Mesenteric fat pad (tissue), 1 donor: Measurements from ENCODE around the gene DOCK3. TPM values are rescaled to one million over a fixed set of nuclear protein-coding genes. Genes with fewer than 3 reads are reported as not detected.
"Not testable (repeated sequence)": the region's sequence is repeated elsewhere in the genome, so short reads cannot be mapped to it uniquely, and the experiment has no call there.

Source experiments
- DNase-seq: peaks from one replicate; pipeline ENCODE4 v3.0.0-alpha.2; 2020; ENCODE audit warnings: low spot score
- total RNA-seq: library from RNA; stranded (reverse); fragmentation: NEBNext Ultra II Directional; extraction: Animal tissue kit (Norgen Biotek cat#: 25700); gene quantifications from one replicate; pipeline ENCODE4 v1.2.1, GENCODE V29; 2021
- donor health status: DM: yes; HTN: yes; CAD: no.

Gene DOCK3
- total RNA-seq, 1 donor from 2014 or later = 0.51 TPM

DNA sequence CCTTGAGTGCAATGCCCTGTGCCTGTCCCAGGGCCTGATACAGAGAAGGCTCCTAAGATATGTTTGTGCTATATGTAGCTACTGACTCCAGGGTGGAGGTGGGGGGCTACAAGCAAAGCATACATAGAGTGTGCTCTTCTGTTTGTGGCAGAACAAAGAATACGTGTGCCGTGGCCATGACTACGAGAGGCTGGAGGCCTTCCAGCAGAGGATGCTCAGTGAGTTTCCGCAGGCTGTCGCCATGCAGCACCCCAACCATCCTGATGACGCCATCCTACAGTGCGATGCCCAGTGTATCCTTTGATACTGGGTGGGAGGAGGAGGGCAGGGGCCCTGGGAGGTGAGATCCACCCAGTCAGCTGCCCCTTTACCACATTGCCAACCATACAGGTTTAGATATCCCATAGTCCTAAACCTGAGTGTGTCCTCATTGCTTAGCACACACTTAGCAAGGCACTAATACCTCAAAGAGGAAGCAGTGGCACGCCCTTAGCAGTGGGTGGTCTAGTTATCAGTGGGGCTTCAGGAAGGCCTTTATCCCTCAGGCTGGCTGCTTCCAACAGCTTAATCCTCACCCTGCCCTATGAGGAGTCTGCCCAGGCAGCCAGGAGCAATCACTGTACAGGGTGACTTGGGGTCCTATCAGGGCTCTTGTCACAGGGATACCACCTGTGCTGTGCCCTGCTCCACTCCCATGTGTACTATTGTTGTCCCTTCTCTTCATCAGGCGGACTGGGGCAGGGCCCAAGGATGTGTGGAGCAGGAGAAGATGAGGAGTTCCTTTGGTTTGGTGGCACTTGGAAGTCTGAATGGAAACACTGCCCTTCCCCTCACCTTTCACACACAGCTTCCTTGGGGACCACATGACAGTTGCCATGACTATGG, 680.2 kb downstream of the DOCK3 start:
- DNase-seq = peak; percentile 77

DNA sequence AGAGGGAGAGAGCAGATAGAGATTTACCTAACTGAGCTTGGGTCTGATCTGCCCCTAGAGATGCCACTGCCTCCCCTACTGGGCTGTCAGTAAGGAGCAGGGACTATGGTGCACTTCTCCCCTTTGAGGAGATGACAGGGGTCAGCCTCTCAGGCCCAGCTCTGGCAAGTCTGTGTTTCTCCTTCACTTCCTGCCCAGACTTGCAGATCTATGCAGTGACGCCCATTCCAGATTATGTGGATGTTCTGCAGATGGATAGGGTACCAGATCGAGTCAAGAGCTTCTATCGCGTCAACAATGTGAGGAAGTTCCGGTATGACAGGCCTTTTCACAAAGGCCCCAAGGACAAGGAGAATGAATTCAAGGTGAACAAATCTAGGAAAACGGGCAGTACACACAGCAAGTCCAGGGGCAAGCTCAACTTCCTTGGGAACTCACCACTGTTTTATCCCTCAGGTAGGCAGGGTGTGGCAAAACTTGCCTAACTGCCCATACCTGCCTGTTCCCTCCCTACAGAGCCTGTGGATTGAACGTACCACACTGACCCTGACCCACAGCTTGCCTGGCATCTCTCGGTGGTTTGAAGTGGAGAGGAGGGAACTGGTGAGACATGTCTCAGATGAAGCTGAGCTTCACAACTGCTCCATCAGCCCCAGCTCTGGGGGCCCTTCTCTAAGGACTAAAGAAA, 681.3 kb downstream of the DOCK3 start:
- peak; percentile 51 for DNase-seq

- peak; percentile 47 for DNase-seq
These were observed 683.1 kb downstream of the DOCK3 start for GRCh38 chr3:51357856-51358255.

DNA sequence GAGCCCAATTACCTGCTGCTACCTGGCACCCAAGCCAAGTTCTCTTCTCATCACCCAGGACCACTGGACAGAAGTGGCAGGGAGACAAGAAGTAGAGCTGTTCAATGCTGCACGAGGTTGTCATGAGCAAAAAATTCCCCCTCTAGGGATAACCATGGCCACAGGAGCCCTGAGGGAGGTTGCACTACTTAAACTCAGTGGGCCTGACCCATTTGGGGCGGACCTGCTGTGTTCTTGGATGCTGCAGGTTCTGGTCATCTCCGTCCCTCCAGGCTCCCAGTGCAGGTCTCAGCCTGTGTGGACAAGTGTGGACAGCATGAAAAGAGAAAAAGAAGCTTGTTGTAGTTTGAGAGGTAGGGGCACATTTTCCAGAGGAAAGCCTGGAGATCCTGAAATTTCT, 684.3 kb downstream of the DOCK3 start:
- peak; percentile 72 for DNase-seq

DNA sequence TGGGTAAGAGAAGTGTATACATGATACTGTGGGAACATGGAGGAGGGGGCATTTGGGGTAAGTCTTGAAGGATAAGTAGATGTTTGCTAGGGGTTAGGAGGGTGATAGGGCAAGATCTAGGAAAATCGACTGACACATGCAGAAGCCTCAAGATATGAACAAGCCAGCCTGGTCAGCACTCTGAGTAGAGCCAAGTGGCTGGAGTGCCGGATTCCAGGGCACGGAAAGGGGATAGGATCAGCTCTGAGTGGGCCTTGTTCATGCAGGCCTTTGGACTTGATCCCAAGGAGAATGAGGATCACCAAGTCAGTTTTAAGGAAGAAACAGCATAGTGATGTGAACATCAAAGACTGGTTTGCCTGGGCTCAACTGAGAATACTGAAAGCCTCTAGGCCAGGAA, 686.1 kb downstream of the DOCK3 start:
- peak; percentile 24 for DNase-seq

DNA sequence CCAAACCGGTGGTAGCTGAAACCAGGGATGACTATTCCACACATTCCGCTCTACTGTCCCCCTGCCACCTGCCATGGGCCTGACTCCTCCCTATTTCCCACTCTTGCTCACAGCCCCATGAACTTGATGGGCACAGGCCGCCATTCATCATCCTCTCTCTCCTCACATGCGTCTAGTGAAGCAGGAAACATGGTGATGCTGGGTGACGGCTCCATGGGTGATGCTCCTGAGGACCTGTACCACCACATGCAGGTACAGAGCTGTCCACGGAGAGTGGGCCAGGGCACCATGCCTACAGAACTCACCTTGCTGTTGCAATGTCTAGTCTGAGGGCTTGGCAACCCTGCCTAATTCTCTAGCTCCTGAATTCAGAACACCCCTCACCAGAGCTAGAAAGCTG, 687.0 kb downstream of the DOCK3 start:
- DNase-seq = peak; percentile 83

DNA sequence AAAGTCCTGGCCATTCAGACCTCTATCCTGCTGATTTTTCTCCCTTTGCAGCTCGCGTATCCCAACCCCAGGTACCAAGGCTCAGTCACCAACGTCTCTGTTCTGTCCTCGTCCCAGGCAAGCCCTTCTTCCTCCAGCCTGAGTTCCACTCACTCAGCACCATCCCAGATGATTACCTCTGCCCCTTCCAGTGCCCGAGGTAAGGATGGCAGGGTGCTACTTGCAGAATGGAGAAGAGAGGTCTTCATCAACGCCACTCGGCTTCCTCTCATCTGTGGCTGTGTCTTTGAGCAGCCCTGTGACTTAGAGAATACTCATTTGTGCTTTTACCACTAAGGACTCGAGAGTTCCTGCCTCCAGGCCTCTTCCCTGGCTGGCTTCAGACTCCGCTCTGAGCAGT, 687.7 kb downstream of the DOCK3 start:
- peak; percentile 55 for DNase-seq

- not testable (repeated sequence) for DNase-seq
These were observed 693.5 kb downstream of the DOCK3 start for GRCh38 chr3:51368276-51368675.

DNA sequence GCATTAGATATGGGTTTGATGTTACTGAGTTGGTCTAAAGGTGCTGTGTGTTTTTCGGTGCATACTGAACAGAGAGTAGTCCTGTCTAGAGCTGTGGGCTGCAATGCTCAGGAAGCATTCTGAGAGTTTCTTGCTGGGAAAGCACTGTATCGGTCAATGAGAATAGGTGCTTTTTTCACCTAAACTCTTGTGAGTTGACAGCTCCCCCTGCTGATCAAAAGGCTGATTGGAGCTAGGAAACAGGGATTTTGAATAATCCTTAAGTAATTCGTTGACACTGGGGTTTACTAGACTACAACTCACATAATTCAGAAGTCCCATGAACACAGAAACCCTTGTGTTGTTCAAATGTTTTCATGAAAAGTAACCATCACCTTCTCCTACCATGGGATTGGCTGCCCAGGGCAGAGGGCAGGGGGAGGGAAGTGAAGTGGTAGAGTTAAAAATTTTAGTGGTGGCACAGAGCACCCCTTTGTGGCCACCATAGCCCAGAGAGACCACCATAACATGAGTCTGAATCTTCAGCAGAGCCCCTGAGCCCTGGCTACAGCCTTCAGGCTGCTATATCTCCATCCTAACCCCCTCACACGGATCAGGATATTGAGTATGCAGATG, 697.3 kb downstream of the DOCK3 start:
- DNase-seq = no peak

DNA sequence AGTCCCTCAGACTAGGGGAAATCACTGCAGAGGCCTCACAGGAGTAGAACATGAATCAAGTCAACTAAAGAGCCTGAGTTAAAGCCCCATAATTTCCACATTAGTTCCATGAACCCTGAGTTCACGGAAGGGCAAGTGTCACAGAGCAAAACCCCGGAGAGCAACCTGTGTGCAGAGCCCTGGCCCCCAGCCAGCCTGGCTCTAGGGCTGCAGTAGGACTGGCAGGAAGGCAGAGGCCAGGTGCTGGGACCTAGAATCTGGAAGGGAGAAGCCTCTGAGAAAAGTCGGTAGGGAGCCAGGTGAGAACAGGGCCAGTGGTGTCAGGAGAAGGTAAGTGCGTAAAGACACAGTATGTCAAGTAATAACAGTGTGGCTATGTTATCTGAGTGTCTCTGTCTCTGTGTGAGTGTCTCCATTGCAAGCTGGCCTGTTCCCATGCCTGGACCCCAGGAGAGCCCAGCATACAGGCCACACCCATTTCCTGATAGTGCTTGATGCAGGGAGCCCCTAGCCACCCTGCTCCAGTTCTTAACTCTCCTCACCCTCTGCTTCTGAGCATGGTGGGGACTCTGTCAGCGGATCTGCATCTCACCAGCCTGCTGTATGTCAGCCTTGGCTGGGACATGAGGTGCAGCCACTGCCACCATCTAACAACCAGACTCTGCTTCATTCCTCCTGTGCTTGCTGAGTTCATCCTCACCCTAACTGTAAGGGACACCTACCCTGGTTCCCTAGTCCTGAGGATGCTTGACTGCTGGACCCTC, 699.1 kb downstream of the DOCK3 start:
- no peak for DNase-seq

DNA sequence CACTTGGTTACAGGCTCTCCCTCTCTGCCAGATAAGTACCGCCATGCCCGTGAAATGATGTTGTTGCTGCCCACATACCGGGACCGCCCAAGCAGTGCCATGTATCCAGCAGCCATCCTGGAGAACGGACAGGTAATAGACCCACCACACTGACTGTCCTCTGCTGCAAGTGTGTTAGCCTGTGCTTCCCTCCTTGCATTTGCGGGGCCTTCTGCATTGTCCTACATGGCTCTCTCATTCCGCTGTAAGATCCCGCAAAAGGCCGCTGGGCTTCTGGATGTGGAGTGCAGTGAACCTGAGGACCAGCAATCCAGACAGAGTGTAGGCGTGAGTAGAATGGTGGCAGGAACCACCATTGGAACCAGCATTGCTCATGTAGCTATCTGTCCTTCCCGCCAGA, 699.7 kb downstream of the DOCK3 start:
- no peak for DNase-seq

DNA sequence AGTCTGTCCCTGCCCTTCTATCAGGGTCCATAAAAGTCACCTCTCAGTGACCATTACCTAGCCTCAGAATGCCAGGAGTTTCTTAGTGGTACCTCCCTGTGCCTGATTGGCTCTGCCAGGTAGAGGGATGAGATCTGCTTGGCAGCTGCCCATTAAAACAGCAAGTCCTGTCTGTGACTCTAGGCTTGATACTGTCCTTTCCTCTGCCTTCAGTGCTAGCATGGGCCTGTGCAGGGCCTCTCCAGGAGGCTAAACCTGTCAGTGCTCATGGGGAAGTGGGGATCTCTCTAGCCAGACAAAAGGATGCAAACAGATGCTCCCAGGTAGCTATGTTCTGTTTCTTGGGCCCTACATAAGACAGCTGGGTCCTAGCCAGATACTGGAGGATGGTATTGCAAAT, 700.4 kb downstream of the DOCK3 start:
- no peak for DNase-seq

GRCh38 chr3:51375571-51375970, 700.8 kb downstream of the DOCK3 start:
- DNase-seq = no peak

GRCh38 chr3:51378065-51378464, 703.3 kb downstream of the DOCK3 start:
- DNase-seq = no peak

GRCh38 chr3:51378726-51379125, 704.0 kb downstream of the DOCK3 start:
- no peak for DNase-seq

- DNase-seq = peak; percentile 69
These were observed 704.6 kb downstream of the DOCK3 start for GRCh38 chr3:51379301-51379700.

GRCh38 chr3:51379746-51380455, 705.2 kb downstream of the DOCK3 start:
- DNase-seq = peak; percentile 67

GRCh38 chr3:51380601-51381332, 706.0 kb downstream of the DOCK3 start:
- peak; percentile 83 for DNase-seq

DNA sequence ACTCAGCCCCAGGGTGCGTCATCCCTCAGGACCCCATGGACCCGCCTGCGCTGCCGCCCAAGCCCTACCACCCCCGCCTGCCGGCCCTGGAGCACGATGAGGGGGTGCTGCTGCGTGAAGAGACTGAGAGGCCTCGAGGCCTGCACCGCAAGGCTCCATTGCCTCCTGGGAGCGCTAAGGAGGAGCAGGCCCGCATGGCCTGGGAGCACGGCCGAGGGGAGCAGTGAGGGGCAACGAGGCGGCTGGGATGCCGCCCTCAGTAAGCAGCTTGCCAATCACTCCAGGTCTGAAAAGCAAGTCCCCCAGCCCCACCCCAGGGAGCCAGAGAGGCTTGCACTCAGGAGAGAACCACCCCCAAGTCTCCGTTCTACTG, 706.6 kb downstream of the DOCK3 start:
- DNase-seq = peak; percentile 78
